Ovary (tissue), 3 donors: ENCODE data around the gene USP48.

ENCODE experiments used
- EP300 ChIP-seq: sonication (generic); formaldehyde crosslinking; IDR thresholded peaks from one replicate; pipeline ENCODE4 v1.6.1; 2017; ENCODE audit warnings: antibody characterized with exemption
- POLR2A ChIP-seq: fragments of 450-650 bp; IDR thresholded peaks from one replicate; pipeline ENCODE4 v1.6.1; 2017; ENCODE audit warnings: antibody characterized with exemption, mild to moderate bottlenecking, moderate library complexity
- TF ChIP-seq, protein P1 (sequence below), 3 donors: fragments of 450-650 bp in 2 of 3; fragments of 200-600 bp in 1 of 3; IDR thresholded peaks; one replicate each; pipeline versions ENCODE4 v1.5.1 to v1.8.0; 2016 to 2022; ENCODE audit warnings: antibody characterized with exemption in 3 of 3, mild to moderate bottlenecking in 1 of 3
- donor health status: DM: no; HTN: no; CAD: no.

DNA sequence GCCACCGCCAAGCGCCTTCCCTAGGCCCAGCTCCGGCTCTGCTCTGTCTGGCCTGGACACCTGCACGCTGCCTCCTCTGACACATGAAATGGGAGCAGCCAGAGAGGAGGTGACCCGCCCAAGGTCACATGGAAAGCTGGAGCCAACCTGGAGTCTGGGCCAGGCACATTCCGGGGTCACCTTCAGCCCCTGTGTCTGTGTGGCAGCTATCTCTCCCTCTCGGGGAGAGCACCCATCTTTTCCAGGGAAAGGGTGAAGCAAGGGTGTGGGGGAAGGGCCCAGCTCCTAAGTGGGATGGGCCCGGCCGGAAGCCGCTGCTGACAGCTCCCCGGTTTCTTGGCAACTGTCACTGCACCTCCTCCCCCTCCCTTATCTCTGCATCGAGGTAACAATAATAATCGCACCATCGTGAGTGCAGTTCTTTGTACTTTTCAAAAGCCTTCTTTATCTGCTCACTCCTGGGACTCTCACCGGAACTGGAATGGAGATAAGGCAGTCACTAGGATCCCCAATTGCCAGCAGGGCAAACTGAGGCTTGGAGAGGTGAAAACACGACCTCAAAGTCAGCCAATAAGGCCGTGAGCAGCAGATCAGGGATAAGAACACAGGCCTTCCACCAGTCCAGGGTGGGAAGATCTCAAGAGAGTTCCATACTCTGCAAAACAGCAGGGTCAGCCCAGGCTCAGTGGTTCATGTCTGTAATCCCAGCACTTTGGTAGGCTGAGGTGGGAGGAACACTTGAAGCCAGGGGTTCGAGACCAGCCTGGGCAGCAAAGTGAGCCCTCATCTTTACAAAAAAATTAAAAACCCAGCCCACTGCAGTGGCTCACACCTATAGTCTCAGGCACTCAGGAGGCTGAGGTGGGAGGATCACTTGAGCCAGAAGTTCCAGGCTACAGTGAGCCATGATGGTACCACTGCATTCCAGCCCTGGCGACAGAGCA lies 150.7 kb downstream of the USP48 start:
- TF ChIP-seq, protein P1, sequence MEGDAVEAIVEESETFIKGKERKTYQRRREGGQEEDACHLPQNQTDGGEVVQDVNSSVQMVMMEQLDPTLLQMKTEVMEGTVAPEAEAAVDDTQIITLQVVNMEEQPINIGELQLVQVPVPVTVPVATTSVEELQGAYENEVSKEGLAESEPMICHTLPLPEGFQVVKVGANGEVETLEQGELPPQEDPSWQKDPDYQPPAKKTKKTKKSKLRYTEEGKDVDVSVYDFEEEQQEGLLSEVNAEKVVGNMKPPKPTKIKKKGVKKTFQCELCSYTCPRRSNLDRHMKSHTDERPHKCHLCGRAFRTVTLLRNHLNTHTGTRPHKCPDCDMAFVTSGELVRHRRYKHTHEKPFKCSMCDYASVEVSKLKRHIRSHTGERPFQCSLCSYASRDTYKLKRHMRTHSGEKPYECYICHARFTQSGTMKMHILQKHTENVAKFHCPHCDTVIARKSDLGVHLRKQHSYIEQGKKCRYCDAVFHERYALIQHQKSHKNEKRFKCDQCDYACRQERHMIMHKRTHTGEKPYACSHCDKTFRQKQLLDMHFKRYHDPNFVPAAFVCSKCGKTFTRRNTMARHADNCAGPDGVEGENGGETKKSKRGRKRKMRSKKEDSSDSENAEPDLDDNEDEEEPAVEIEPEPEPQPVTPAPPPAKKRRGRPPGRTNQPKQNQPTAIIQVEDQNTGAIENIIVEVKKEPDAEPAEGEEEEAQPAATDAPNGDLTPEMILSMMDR (IDR thresholded peaks at IDR 0.05): no peak
- TF ChIP-seq EP300 (no peak), POLR2A (no peak)
